ENCODE measurements around the gene LIN9. TPM values are rescaled to one million over a fixed set of nuclear protein-coding genes. Genes with fewer than 3 reads are reported as not detected.

Gene LIN9
- total and polyA plus RNA-seq, 2 of the 8 experiments (the other 6 are each of a cell fraction or from before 2014, with no cell fraction given) = 5.6 to 12.6 TPM

GRCh38 chr1:226305184-226305583 lies 3.8 kb downstream of the LIN9 start (continued):
- no peak for TF ChIP-seq CHD7 (IDR thresholded peaks at IDR 0.05; ENCODE audit: insufficient replicate concordance, low read length)
- TF ChIP-seq ZNF274 (IDR thresholded peaks at IDR 0.05; ENCODE audit: borderline replicate concordance, extremely low read depth, low read length) = no peak
- no peak for TF ChIP-seq POU5F1 (IDR thresholded peaks at IDR 0.05; ENCODE audit: low read depth, low read length)
- TF ChIP-seq CREB1 (IDR thresholded peaks at IDR 0.05) = no peak
- TF ChIP-seq POLR2AphosphoS5 (IDR thresholded peaks at IDR 0.05; ENCODE audit: low read depth, low read length) = no peak
- no peak for TF ChIP-seq CHD2 (IDR thresholded peaks at IDR 0.05; ENCODE audit: low read length)
- no peak for TF ChIP-seq GABPA (IDR thresholded peaks at IDR 0.05; ENCODE audit: borderline replicate concordance, insufficient read depth, low read length)
- no peak for TF ChIP-seq FOSL1 (IDR thresholded peaks at IDR 0.05; ENCODE audit: insufficient read depth, low read depth, low read length)
- no peak for TF ChIP-seq HDAC6 (IDR thresholded peaks at IDR 0.05; ENCODE audit: low read depth, low read length)
- no peak for TF ChIP-seq CEBPB (IDR thresholded peaks at IDR 0.05; ENCODE audit: low read depth, low read length)

All from H1 (cell line).